GM18511 (cell line): ENCODE results near the gene CENPC.
A peak's percentile ranks its signal among the peaks of the same experiment; 100 is the strongest.

ENCODE experiments used
- ATAC-seq: cut with Tn5 transposase; IDR thresholded peaks from one replicate; pipeline ENCODE4 v1.9.1; 2021; ENCODE audit warnings: mild to moderate bottlenecking, moderate library complexity; ENCODE audit not compliant: unreplicated experiment

CENPC gene, protein sequence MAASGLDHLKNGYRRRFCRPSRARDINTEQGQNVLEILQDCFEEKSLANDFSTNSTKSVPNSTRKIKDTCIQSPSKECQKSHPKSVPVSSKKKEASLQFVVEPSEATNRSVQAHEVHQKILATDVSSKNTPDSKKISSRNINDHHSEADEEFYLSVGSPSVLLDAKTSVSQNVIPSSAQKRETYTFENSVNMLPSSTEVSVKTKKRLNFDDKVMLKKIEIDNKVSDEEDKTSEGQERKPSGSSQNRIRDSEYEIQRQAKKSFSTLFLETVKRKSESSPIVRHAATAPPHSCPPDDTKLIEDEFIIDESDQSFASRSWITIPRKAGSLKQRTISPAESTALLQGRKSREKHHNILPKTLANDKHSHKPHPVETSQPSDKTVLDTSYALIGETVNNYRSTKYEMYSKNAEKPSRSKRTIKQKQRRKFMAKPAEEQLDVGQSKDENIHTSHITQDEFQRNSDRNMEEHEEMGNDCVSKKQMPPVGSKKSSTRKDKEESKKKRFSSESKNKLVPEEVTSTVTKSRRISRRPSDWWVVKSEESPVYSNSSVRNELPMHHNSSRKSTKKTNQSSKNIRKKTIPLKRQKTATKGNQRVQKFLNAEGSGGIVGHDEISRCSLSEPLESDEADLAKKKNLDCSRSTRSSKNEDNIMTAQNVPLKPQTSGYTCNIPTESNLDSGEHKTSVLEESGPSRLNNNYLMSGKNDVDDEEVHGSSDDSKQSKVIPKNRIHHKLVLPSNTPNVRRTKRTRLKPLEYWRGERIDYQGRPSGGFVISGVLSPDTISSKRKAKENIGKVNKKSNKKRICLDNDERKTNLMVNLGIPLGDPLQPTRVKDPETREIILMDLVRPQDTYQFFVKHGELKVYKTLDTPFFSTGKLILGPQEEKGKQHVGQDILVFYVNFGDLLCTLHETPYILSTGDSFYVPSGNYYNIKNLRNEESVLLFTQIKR

DNA sequence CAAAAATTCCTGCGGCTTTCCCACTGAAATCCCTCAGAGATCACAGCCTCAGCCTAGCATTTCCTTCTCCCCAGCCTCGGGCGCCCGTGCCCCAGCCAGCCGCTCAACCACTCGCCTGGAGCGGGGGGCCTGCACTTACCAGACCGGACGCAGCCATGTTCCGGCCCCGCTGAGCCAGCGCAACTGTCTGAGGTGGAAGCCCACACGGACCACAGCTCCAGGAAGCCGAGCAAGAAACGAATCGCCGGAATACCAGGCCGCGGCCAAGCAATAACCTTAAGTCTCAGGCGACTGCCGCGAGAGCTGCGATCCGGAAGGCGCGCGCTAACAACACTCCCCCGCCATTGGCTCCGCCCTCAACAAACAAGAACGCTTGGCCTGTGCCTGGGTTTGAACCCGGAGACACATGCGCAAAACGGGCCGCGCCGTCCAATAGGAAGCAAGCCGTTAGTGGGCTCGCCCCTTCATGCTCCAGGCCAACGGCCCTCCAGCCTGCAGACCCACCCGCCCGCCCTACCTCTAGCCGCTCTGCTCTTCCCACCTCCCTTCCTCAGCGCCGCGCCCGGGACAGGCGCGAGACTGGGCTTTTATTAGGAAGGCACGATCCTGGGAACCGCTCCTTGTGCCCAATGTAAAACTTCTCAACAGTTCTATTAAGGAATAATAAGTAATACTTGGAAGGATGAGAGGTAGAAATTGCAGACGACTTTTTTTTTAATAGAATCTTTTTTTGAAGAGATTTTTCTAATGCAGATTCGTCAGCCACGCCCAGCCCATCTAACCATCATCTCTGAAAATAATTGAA, at the start of gene CENPC:
CENPC (minus strand) TSS at position 305 of the 805 bp plus-strand sequence; CDS start at position 157, 148 bp downstream.
- ATAC-seq, result peak; percentile 94

DNA sequence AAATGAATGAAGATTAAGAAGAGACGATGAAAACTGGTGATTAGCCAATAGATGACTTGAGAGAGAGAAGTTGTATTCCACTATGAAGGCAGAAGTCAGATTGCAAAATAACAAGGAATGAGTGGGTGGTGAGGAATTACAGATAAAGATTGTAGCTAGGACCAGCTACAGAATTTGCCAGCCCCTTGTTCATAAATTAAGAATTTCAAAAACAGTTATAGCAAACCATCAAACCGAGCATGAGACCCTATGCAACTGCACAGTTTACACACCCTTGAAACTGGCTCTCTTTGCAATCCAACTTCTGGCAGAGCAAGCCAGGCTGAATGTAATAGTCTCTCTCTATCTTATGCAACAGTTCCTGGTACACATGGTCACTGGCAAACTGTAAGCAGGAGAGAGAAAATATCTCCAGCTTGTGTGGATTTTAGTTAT, 48.5 kb upstream of the CENPC start:
- no peak for ATAC-seq

DNA sequence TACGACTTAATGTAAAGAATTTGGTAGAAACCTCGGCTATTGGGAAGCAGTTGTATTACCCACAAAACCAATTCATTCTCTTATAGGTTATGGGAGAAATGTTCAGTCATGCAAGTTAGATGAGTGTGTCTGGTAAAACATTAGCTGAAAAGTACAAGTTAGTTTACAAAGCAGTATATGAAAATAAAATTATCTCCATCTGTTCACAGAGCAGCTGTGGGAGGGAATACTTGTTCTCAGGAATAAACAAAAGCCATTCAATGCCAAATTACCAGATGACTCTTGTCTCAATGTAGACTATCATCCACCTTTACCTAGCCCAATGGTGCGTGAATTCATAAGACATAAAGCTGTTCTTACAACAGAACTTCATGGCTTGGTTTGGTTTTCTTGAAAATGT, 41.9 kb upstream of the CENPC start:
- no peak for ATAC-seq

DNA sequence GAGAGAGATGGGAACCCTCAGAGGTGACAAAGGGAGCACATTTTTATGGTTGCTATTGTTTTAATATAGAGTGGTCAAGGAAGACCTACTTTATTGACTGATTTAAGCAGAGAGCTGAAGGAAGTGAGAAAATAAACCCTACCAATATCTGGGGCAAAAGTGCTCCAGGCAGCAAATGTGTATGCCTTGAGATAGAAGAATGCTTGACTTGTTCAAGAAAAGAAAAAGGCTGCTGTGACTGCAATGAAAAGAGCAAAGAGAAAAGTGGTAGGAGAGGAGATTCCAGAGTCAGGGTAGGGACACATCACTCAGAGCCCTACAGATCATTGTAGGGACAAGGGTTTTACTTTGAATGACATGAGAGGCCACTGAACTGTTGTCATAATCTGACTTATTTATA, 39.2 kb upstream of the CENPC start:
- no peak for ATAC-seq

DNA sequence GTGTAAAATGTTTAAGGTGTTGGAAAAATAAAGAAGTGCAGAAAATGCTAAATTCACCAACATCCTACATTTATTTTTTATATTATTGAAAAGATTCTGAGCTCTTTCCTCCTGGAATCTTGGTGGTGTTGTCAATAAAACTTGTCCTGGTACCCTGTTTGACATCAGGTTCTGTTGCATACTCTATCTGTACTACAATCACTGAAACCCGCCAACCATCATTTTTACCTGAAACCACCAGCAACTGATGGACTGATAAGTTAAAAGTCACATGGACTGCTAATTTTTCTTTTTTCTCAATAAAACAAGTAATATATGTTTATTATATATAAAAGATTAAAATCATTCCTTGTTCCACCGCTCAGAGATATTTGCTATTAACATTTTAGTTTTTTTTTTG, 36.6 kb upstream of the CENPC start:
- no peak for ATAC-seq

DNA sequence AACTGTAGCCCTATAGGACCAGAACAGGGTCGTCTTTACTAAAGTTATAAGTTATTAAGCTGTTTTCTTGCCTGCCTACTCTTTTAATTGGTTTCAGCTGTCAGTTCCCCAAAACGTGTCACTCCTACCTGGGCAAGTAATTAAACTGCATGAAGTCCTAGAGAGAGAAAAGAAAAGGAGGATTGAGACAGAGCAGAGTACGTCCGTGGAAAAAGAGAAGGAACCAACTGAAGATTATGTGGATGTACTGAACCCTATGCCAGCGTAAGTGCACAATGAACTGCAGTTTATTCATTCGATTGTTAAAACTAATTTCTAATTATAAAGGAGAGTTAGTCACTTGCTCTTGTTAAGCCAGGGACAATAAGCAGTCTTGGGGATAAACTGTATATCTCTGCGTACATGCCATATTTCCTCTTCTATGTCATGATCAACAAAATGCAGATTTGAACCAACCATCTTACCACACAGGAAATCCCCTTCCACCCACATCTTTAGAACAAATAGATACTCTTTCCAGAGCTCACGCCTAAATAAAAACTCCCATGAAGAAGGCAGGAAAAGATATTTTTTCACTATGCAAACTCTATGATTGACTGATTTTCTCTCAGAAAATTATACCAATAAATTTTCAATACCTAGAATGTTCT, 36.0 kb upstream of the CENPC start:
- peak; percentile 47 for ATAC-seq

DNA sequence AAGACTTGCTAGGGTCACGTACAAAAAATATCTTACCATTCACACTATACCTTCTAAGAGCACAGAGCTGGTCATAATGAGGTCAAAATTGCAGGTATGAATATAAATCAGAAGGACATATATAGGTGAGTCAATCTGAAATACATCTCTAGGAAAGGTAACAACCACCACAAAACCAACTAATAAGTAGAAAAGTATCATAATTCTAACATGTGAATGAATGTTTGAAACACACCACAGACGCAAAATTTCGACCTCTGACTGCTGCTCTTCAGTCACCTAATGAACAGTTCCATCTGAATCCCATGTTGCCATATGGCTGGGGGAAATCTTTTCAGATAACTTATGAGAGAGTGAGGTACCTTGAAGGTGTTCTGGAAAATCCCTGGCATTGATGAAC, 35.3 kb upstream of the CENPC start:
- peak; percentile 29 for ATAC-seq

DNA sequence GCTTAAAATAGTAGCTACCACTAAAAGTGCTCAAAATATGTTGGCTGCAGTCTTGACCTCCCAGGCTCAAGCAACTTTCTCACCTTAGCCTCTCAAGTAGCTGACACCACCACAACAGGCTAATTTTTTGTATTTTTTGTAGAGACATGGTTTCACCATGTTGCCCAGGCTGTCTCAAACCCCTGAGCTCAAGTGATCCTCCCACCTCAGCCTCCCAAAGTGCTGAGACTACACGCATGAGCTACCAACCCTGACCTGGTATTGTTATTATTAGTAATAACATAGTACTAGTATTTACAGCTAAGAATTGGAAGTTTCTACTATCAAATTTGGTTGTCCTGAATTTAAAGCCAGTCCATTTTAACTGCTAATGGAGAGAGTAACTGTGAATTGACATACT, 31.2 kb upstream of the CENPC start:
- ATAC-seq, result peak; percentile 51

DNA sequence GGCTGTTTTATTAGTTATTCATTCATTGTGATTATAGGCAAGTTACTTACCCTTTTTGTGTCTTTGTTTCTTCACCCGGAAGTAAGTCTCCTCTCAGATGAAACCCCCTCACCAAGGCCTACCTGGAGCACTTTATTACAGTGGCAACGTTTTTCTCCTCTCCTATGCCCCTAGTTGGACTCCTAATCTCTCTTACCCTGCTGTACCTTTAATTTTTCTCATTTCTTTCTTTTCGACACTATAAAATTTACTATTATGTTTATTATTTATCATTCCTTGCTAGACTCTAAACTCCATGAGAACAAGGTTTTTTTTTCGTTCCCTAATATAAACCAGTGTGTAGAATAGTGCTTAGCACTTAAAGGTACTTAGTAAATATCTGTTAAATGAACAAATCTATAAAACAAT, 30.8 kb upstream of the CENPC start:
- ATAC-seq, result peak; percentile 5

DNA sequence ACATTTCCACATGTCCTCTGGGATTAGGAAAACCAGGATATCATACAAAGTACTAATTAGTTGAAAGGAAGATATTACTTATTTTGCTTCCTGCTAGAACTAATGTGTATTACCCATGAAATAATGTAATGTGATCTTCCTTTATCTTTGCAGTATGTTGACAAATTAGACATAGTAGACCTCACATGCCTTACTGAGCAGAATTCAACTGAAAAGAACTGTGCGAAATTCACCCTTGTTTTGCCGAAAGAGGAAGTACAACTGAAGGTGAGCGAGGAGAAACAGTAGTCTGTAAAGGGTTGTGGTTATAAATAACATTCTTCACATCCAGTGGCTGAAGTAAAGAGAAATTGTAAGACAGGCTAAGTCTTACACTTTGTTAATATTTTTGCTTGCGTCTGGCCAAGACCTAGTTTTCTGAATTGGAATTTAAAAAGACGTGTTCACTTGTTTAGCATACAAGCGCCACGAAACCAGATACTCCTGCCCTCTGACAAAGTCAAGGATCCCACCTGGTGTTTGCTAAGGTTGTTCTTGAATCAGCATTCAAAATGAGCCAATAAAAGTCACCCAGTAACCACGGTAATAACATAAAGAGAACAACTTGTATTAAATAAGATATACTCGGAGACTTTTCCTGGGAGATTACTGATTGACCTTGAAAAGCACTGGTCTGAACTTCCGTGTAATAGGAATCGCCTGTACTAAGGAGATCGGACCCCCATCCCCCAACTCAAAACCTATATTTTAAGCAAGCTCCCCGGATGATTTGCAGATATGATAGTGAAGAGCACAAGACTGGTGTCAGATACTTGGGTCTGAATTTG, 30.1 kb upstream of the CENPC start:
- peak; percentile 92 for ATAC-seq

DNA sequence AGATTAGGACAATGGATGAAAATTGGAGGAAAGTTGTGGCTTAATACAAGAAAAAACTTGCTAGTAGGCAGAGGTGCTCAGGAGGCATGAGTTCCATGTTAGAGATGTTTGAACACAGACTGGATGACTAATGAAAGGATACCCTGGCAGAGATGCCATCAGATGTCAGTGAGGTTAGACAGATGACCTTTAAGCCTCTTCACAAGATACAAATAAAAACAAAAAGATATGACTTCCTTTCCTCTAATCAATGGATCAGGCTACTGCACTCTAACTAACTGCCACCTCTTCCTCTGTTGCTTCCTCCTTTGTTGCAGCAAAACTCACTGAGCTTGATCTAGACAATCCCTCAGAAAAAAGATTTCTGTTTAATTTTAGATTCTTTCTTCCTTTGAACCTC, 27.9 kb upstream of the CENPC start:
- no peak for ATAC-seq

DNA sequence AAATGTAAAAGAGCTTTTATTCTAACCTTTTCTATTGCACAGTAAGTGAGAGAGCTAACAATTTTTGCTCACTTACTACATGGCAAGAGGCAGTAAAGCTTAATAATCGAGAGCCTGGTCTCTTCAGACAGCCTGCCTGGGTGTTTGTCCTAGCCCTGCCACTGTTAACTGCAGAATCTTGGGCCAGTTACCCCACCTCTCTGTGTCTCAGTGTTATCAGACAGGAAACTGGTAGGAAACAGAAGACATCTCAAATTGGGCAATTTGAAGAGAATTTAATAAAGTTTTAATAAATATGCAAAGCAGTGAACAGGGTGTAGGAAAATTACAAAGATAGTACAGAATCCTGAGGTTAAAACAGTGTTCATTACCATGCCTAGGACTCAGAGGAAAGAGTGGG, 26.7 kb upstream of the CENPC start:
- ATAC-seq, result no peak

DNA sequence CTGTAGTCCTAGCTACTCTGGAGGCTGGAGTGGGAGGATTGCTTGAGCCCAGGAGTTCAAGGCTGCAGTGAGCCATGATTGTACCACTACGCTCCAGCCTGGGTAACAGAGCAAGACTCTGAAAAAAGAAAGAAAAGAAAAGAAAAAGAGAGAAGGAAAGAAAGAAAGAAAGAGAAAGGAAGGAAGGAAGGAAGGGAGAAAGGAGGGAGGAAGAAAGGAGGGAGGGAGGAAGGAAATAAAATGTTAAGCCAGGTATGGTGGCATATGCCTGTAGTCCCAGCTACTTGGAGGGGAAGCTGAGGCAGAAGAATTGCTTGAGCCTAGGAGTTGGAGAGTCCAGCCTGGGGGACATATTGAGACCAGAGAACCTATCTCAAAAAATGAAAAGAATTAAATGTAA, 25.2 kb upstream of the CENPC start:
- ATAC-seq, result no peak

DNA sequence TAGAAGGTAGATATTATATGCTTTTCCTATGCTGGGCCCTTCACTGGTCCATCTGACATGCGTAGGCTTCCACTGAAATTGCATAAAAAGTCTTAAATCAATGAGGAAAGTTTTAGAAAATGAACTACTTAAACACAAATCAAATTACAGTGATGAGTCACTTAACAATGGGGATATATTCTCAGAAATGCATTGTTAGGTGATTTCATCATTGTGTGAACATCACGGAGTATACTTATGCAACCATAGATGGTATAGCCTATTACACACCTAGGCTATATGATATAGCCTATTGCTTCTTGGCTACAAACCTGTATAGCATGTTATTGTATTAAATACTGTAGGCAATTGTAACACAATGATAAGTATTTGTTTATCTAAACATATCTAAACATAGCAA, 23.5 kb upstream of the CENPC start:
- ATAC-seq, result no peak

DNA sequence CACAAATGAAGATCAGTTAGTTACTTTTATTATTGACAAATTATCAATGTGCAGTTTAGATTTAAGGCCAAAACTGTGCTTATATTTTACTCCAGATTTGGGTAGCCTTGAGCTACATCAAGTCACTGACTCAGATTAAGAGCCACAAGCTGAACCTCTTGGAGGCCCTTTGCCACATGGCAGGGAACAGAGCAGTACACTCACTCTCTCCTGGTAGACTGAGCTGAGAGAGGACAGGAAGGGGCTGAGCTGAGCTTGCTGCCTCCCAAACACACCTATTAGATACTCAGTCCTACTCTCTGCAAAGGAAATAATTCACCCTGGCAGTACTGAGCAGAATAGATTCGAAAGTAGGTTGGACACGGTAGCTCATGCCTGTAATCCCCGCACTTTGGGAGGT, 21.0 kb upstream of the CENPC start:
- no peak for ATAC-seq

DNA sequence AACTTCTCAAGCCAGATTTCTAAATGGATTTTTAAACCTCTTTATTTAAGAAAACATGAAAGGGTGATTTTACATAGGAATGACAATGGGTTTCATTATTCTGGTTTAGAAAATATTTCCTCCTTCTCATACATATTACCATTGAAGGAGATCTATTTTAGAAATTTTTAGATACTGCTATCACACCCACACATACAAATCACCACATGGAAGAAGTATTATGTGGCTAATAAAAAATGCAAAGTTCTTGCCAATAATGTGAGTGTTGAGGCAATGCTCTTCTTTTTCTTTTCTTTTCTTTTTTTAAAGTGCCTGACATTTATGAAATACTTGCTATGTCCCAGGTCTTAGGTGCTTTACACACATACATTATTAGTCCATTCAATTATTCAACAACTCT, 20.0 kb upstream of the CENPC start:
- ATAC-seq, result no peak

DNA sequence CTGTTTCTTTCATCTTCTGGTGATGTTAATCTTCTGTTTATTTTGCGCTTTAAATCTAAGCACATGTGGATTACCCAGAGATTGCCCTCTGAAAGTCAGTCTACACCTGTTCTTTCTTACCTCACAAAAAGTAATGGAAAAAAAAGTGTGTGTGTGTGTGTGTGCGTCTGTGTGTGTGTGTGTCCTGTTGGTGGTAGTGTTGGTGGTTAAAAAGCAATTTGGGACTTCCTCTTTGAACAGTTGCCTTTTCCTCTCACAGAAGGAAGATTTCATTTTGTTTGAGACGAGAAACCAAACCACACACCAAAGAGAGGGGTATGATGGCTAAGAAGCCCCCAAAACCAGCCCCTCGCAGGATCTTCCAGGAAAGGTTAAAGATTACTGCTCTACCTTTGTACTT, 13.2 kb upstream of the CENPC start, which contains the start of gene STAP1:
STAP1 (plus strand) TSS at position 235 of the 400 bp plus-strand sequence; CDS start at position 318, 83 bp downstream.
- ATAC-seq, result peak; percentile 80

DNA sequence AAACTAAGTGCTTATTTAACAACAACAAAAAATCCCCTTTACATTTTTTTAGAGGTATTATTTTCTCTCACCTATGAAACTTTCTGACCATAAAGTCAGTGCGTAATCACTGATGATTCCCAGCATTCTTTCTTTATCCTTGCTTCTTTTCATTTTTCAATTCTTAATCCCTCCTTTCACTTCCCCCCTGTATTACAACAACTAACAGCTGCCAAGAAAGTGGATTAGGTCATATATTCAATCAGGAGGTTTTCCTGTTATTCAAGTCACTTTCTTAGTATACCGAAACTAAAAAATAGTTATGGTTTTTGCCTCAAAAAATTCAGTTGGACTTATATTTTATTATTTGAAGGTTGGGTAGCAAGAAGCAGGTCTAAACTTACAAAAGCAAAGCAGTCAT, 11.1 kb upstream of the CENPC start:
- ATAC-seq, result no peak

DNA sequence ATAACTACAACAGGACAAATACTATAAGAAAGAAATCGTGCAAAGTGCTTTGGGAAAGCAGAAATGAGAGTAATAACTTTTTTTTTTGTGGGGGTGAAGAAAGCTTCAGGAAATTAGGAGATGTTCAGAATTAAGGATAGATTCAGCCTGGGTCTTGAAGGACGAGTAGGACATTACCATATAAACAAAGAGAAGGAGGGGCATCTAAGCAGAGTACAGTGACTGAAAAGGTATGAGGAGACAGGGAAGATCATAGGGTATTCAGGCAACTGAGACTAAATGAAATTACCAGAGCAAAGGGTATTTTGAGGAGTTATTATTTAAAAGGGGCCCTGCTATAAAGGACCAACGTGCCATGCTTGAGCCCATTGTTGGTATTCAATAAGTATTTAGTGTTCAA, 10.1 kb upstream of the CENPC start:
- no peak for ATAC-seq

DNA sequence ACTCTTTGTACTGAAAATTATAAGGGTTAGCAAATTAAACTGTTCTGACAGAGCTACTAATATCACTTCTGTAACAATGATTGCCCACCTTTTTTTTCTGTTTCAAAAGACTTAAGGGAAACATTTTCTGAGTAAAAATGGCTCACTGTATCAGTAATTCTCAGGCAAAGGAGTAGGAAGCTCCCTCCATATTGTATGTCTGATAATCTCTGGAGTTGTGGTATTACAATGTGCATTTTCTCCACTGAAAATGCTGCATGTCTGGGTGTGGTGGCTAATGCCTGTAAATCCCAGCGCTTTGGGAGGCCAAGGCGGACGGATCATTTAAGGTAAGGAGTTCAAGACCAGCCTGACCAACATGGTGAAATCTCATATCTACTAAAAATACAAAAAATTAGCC, 8.8 kb upstream of the CENPC start:
- ATAC-seq, result no peak
